OCI-LY7 (cell line): ENCODE data around the gene FBLN1.

Experiments used
- EZH2phosphoT487 ChIP-seq: fragments of 200-600 bp; sonication (generic); IDR thresholded peaks from 2 replicates; pipeline ENCODE4 v1.6.1; 2018; ENCODE audit warnings: low read depth, borderline replicate concordance, mild to moderate bottlenecking, mixed run types, antibody characterized with exemption, low read length, moderate library complexity, mixed read lengths
- TF ChIP-seq, protein P1 (sequence below): fragments of 200-600 bp; sonication (generic); conservative IDR thresholded peaks from 2 replicates; pipeline ENCODE4 v1.5.1; 2014; ENCODE audit warnings: mild to moderate bottlenecking, antibody characterized with exemption, low read length, moderate library complexity, mixed read lengths

DNA sequence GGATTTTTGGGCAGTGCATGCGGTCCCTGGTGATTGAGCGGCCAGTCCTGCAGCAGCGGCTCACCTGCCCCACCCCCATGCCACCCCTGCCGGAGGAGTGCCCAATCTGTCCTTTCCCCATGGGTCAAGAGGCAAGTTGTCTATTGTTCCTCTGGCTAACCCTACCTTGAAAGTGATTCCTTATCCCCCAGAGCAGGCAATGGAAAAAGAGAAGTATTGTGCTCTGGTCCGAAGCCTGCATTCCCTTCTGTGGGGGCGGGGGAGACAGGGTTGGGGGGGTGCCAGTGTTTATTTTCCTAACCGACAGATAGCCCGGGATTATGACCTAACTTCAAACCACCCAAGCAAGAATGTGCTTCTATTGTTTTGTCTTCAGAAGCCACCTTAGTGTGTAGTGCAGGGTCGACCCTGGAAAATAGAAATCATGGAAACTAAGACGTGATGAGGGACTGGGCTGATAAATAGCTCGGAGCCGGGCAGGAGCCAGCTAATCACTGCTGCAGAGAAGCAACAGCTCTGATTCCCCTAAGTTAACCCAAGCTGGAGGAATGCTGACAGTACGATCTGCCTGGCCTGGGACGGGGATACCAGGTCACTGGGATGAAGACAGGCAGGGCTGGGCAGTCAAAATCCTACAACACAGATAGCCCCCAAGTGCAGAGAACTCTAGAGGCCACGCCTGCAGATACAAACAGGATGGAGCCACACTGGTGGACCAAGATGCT is 130.3 kb downstream of the FBLN1 start:
- TF ChIP-seq, protein P1, sequence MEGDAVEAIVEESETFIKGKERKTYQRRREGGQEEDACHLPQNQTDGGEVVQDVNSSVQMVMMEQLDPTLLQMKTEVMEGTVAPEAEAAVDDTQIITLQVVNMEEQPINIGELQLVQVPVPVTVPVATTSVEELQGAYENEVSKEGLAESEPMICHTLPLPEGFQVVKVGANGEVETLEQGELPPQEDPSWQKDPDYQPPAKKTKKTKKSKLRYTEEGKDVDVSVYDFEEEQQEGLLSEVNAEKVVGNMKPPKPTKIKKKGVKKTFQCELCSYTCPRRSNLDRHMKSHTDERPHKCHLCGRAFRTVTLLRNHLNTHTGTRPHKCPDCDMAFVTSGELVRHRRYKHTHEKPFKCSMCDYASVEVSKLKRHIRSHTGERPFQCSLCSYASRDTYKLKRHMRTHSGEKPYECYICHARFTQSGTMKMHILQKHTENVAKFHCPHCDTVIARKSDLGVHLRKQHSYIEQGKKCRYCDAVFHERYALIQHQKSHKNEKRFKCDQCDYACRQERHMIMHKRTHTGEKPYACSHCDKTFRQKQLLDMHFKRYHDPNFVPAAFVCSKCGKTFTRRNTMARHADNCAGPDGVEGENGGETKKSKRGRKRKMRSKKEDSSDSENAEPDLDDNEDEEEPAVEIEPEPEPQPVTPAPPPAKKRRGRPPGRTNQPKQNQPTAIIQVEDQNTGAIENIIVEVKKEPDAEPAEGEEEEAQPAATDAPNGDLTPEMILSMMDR = no peak
- no peak for TF ChIP-seq EZH2phosphoT487
